Neutrophil (primary cell): ENCODE measurements around the gene CFDP1.

ENCODE experiments used
- H3K27ac ChIP-seq: fragments of 200-600 bp; sonication (generic); 2 replicates; pipeline ENCODE4 v1.5.1; 2016; ENCODE audit warnings: mild to moderate bottlenecking, moderate library complexity
- H3K27me3 ChIP-seq: fragments of 200-600 bp; sonication (generic); 2 replicates; pipeline ENCODE4 v1.6.0; 2016; ENCODE audit warnings: mild to moderate bottlenecking
- H3K36me3 ChIP-seq: fragments of 200-600 bp; sonication (generic); 2 replicates; pipeline ENCODE4 v1.5.1; 2017
- H3K4me1 ChIP-seq, 2 experiments: fragments of 200-600 bp in 1 of 2; sonication (generic) in 1 of 2; 1 replicate in 1 of 2; 2 replicates in 1 of 2; pipeline versions ENCODE4 v1.5.1 to v1.6.1; 2013 to 2016; ENCODE audit warnings: low read depth in 1 of 2, low read length in 1 of 2, mild to moderate bottlenecking in 1 of 2, moderate library complexity in 1 of 2; ENCODE audit not compliant: control insufficient read depth in 1 of 2, insufficient read depth in 1 of 2
- H3K4me3 ChIP-seq, 2 experiments: fragments of 200-600 bp in 1 of 2; sonication (generic) in 1 of 2; 1 replicate in 1 of 2; 2 replicates in 1 of 2; pipeline ENCODE4 v1.5.1; 2013 to 2016; ENCODE audit warnings: low read depth in 1 of 2, low read length in 1 of 2, mild to moderate bottlenecking in 1 of 2, moderate library complexity in 1 of 2
- H3K9me3 ChIP-seq: fragments of 200-600 bp; sonication (generic); 2 replicates; pipeline ENCODE4 v1.5.1; 2016
- TF ChIP-seq, protein P1 (sequence below): fragments of 200-600 bp; sonication (generic); IDR thresholded peaks from 2 replicates; pipeline ENCODE4 v1.5.1; 2016; ENCODE audit warnings: antibody characterized with exemption

Gene CFDP1

DNA sequence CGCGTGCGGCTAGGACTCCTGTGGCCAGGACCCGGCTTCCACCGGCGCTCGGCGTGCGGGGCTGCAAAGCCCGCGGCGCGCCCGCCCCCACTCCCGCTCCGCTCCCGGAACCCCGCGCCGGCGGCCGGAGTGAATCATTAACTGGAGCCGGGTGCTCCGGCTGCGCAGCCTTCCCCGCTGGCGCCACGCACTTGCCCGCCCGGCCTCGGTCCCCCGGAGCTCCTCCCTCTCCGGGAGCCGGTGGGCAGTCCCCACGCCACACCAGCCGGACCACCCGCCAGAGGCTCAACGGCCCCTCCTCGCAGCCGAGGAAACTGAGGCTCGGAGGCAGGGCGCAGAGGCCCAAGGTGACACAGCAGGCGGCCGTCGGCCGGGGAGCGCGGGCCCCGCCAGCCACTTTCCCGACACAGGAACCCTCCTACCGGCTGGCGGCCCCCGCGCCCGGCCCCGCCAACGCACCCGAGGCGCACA is 182.5 kb downstream of the CFDP1 start:
- TF ChIP-seq, protein P1, sequence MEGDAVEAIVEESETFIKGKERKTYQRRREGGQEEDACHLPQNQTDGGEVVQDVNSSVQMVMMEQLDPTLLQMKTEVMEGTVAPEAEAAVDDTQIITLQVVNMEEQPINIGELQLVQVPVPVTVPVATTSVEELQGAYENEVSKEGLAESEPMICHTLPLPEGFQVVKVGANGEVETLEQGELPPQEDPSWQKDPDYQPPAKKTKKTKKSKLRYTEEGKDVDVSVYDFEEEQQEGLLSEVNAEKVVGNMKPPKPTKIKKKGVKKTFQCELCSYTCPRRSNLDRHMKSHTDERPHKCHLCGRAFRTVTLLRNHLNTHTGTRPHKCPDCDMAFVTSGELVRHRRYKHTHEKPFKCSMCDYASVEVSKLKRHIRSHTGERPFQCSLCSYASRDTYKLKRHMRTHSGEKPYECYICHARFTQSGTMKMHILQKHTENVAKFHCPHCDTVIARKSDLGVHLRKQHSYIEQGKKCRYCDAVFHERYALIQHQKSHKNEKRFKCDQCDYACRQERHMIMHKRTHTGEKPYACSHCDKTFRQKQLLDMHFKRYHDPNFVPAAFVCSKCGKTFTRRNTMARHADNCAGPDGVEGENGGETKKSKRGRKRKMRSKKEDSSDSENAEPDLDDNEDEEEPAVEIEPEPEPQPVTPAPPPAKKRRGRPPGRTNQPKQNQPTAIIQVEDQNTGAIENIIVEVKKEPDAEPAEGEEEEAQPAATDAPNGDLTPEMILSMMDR = no peak
- no peaks in the 10 kb centered on the region for H3K36me3 ChIP-seq
- no peak overlapping the region for H3K27ac ChIP-seq
- no peaks in the 10 kb centered on the region for H3K9me3 ChIP-seq
- H3K4me1 ChIP-seq = peaks cover 3 to 8% of the 10 kb centered on the region in 2 experiments
- no peak overlapping the region for H3K4me3 ChIP-seq
- peaks cover 98% of the 10 kb centered on the region for H3K27me3 ChIP-seq

DNA sequence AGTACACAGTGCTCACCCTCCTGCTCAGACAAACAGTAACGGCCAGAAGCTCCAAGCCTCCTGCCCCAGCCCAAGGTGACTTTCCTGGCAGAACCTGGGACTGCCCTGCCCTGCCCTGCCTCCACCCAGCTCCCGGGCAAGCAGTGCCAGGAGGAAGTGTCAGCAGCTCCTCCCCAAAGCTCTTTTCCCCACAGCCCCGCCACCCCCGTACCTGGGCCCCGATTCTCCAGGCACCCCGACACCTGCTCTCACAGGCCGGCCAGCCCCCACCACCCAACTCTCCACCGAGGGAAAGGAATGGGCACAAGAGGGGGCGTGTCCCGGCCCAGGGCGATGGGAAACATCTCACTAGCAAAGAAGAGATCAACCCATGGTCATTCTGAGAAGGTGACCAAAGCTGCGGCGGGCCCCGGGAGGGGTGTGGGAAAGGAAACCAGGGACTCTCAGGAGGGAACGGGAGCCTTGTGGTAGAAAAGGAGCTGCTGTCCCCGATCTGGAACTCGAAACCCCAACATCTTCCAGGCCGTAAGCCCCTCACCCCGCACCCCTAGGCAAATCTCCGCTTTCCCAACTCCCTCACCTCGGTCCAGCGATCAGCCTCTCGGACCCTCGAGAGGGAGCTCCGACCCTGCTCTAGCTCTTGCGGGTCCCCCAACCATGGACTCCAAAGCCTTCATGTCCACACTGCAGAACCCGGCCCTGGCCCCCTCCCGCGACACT is 183.1 kb downstream of the CFDP1 start:
- H3K27me3 ChIP-seq = peaks cover 97% of the 10 kb centered on the region
- peaks cover 3 to 8% of the 10 kb centered on the region in 2 experiments for H3K4me1 ChIP-seq
- no peaks in the 10 kb centered on the region for H3K36me3 ChIP-seq
- no peak overlapping the region for H3K27ac ChIP-seq
- no peaks in the 10 kb centered on the region for H3K9me3 ChIP-seq
- H3K4me3 ChIP-seq = no peak overlapping the region
- TF ChIP-seq, protein P1 = no peak

DNA sequence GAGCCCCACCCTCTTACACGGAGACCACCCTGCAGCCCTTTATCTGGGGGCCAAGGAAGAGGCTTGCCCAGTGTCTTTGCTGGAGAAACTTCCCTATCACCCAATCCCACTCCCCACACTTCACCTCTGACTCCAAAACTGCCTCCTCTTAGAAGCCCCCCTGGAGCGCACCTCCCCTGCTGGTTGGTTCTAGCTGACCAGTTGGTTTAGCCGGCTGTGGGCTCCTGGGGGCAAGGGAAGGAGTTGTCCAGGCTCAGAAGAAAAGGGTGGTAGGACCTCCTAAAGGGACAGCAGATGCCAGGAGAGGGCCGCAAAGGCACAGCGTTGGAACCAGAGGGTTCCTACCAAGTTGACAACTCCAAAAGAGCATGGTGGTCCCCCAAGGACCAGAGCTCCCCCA is 183.9 kb downstream of the CFDP1 start:
- H3K4me3 ChIP-seq = no peak overlapping the region
- H3K9me3 ChIP-seq = no peaks in the 10 kb centered on the region
- peaks cover 3 to 8% of the 10 kb centered on the region in 2 experiments for H3K4me1 ChIP-seq
- peaks cover 95% of the 10 kb centered on the region for H3K27me3 ChIP-seq
- no peak overlapping the region for H3K27ac ChIP-seq
- H3K36me3 ChIP-seq = no peaks in the 10 kb centered on the region
- TF ChIP-seq, protein P1 = no peak

DNA sequence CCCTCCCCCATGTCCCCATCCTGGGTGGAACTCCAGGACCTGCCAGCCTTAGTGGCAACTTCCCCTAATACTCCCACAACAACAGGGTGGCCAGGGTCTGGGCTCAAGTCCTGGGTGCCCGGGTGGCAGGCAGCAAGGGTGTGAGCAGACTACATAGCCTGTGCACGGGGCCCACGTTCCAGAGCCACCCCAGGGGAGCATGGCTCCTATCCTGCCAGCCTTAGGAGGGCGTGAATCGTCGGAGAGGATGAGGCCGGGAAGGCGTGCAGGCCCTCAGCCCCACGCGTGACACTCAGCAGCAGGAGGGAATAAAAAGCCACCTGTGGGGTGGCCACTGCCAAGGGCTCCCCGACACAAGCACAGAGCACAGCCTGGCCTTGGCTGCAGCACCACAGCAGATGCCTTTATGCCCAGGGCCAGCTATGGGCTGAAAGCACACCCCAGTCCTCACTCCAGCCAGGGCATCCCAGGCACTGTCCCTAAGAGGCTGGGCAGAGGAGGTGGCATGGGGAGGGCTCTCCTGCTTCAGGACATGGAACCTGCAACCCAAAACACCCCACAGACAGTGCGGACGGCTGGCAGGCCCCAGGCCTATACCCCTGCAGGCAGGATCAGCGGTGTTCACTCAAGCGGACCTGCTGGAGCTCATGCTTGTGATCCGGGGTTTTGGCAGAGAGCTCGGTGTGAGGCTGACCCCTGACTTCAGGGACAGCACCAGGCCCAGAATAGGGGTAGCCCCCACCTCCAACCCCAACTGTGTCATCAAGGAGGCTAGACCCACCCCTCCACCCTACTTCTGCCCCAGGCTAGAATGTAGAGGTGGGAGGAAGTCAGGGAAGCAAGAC is 184.5 kb downstream of the CFDP1 start:
- H3K27me3 ChIP-seq = peaks cover 88% of the 10 kb centered on the region
- H3K27ac ChIP-seq = no peak overlapping the region
- H3K4me3 ChIP-seq = no peak overlapping the region
- peaks cover 3 to 8% of the 10 kb centered on the region in 2 experiments for H3K4me1 ChIP-seq
- no peaks in the 10 kb centered on the region for H3K9me3 ChIP-seq
- TF ChIP-seq, protein P1 = no peak
- H3K36me3 ChIP-seq = no peaks in the 10 kb centered on the region

DNA sequence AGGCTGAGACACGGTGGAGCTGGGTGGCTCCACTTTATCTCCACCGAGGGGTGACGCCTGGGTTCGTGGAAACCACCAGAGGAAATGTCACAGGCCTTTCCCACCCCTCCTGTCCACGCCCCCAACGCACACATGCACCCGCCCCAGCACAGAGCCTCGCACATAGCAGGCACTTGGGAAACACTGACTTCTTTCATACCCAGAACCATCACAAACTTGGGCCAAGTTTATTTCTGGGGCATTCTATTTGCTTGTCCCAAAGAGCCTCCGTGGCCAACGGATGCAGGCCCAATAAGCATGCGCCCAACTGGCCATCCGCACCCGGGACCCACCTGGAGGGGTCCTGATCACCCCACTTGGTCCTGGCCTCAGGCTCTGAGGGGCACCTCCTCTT is 185.2 kb downstream of the CFDP1 start:
- Histone ChIP-seq H3K27me3 (peaks cover 82% of the 10 kb centered on the region), H3K36me3 (no peaks in the 10 kb centered on the region), H3K9me3 (no peaks in the 10 kb centered on the region), H3K4me3 (no peak overlapping the region), H3K4me1 (peaks cover 3 to 8% of the 10 kb centered on the region in 2 experiments), H3K27ac (no peak overlapping the region)
- TF ChIP-seq, protein P1 = no peak
